AG09319 (cell line): ENCODE data around the gene ACOXL.
"Not testable (repeated sequence)": the region's sequence is repeated elsewhere in the genome, so short reads cannot be mapped to it uniquely, and the experiment has no call there.

Source experiments
- DNase-seq: peaks from one replicate; pipeline ENCODE4 v3.0.0-alpha.2; 2010; ENCODE audit warnings: low read depth; ENCODE audit errors: extremely low read depth
- TF ChIP-seq, protein P1 (sequence below): IDR thresholded peaks from 2 replicates; pipeline ENCODE4 v1.5.1; 2011; ENCODE audit warnings: low read depth, mild to moderate bottlenecking, inconsistent platforms, low read length, moderate library complexity

ACOXL gene

DNA sequence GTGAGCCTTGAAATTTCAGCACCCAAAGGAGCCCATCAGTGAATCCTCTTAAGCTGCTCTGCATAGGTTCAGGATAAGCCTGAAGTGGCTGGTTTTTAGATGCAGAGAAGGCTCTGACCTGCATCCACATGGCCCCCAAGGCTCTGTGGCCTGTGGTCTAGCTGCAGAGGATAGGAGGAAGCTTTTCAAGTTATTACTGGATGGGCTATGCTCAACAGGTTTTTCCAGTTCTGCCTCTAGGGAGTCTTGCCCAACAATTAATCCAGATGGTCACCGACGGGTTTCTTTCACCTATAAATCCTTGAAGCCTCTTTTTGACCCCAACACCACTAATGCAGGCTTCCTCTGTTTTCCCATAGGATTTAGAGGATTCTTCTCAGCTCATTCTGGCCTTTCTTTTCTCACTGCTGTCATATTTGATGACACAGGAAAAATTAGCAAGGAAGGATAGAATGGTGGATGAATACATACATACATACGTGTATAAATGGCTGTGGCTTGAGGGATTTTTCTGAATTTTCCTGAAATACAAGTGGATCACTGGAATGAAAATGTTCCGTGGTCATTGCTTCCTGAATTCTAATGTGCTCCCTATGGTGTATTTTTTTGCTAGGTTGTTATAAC, 336.2 kb downstream of the ACOXL start:
- no peak for DNase-seq
- TF ChIP-seq, protein P1, sequence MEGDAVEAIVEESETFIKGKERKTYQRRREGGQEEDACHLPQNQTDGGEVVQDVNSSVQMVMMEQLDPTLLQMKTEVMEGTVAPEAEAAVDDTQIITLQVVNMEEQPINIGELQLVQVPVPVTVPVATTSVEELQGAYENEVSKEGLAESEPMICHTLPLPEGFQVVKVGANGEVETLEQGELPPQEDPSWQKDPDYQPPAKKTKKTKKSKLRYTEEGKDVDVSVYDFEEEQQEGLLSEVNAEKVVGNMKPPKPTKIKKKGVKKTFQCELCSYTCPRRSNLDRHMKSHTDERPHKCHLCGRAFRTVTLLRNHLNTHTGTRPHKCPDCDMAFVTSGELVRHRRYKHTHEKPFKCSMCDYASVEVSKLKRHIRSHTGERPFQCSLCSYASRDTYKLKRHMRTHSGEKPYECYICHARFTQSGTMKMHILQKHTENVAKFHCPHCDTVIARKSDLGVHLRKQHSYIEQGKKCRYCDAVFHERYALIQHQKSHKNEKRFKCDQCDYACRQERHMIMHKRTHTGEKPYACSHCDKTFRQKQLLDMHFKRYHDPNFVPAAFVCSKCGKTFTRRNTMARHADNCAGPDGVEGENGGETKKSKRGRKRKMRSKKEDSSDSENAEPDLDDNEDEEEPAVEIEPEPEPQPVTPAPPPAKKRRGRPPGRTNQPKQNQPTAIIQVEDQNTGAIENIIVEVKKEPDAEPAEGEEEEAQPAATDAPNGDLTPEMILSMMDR: no peak

DNA sequence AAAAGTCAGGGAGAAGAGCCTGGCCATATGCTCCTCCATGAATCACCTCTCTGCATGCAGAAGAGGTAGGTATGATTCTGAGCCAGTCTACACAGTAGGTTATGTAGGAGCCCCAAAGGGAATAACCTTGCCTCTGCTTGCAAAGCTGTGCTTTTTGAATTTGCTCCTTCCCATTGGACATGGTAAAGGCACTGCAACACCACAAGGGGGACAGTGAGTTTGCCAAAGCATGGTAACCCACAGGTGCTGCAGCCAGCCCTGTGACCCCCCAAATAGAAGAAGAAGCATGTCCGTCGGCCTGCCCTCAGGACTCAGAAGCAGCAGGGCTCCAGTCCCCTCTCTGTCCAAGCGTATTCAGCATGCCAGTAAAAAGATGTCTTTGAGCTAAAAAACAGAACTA, 337.3 kb downstream of the ACOXL start:
- no peak for DNase-seq
- TF ChIP-seq, protein P1: no peak

GRCh38 chr2:111071600-111072171, 339.3 kb downstream of the ACOXL start:
- TF ChIP-seq, protein P1: no peak
- DNase-seq: peak; percentile 39

- peak; percentile 20 for DNase-seq
- TF ChIP-seq, protein P1: no peak
Measured at GRCh38 chr2:111072220-111072871, 340.0 kb downstream of the ACOXL start.

DNA sequence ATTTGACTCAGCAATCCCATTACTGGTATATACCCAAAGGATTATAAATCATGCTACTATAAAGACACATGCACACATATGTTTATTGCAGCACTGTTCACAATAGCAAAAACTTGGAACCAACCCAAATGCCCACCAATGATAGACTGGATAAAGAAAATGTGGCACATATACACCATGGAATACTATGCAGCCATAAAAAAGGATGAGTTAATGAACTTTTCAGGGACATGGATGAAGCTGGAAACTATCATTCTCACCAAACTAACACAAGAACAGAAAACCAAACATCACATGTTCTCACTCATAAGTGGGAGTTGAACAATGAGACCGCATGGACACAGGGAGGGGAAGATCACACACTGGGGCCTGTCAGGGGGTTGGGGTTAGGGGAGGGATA, 350.3 kb downstream of the ACOXL start:
- not testable (repeated sequence) for DNase-seq

- no peak for DNase-seq
- TF ChIP-seq, protein P1: no peak
Measured at GRCh38 chr2:111091811-111092211, 359.4 kb downstream of the ACOXL start.

GRCh38 chr2:111094691-111095090, 362.3 kb downstream of the ACOXL start:
- TF ChIP-seq, protein P1: no peak
- DNase-seq: no peak
